GM12878 (cell line): ENCODE results near the gene BCAP31. TPM values are rescaled to one million over a fixed set of nuclear protein-coding genes. Genes with fewer than 3 reads are reported as not detected.

Experiments
- ATAC-seq: fragments of 200-7000 bp; cut with Tn5 transposase; 3 replicates; pipeline ENCODE4 v1.9.1; 2020; ENCODE audit warnings: mild to moderate bottlenecking, moderate library complexity
- BruUV-seq: library from RNA; stranded (reverse); fragments of 400-500 nt; replicated peaks from 2 replicates; lab custom pipeline; 2021; lab: Mats Ljungman, UMichigan
- CTCF ChIA-PET: fragments of 300-600 bp; sonication (Branson Sonifier 250); formaldehyde crosslinking; extraction: SDS; loops from one replicate; lab custom pipeline; 2021; ENCODE audit warnings: inconsistent platforms; lab: Yijun Ruan, JAX
- POLR2A ChIA-PET: fragments of 350-600 bp; formaldehyde crosslinking; extraction: SDS; loops from one replicate; lab custom pipeline; 2021; ENCODE audit warnings: inconsistent platforms; lab: Charles Lee
- RAD21 ChIA-PET: fragments of 300-600 bp; sonication (Branson Sonifier 250); formaldehyde crosslinking; loops from one replicate; lab custom pipeline; 2023; ENCODE audit warnings: antibody characterized with exemption; ENCODE audit not compliant: unreplicated experiment; lab: Charles Lee
- SMC1A ChIA-PET: fragments of 300-600 bp; sonication (Branson Sonifier 250); formaldehyde crosslinking; loops from one replicate; lab custom pipeline; 2023; ENCODE audit not compliant: unreplicated experiment, uncharacterized antibody; lab: Charles Lee
- DNase-seq: peaks from one replicate; pipeline ENCODE4 v3.0.0-alpha.2; 2011; ENCODE audit warnings: low read depth, low spot score
- FAIRE-seq: peaks from 3 replicates; lab custom pipeline; 2011; peaks lifted over from hg19 to GRCh38; lab: Jason Lieb, UNC
- H2AFZ ChIP-seq: 2 replicates; pipeline ENCODE4 v1.6.0; 2011; ENCODE audit warnings: low read depth, low read length, control low read depth; ENCODE audit not compliant: control insufficient read depth
- H3K27ac ChIP-seq: 2 replicates; pipeline ENCODE4 v1.5.1; 2011; ENCODE audit warnings: control low read depth; ENCODE audit not compliant: control insufficient read depth, insufficient read depth
- H3K27me3 ChIP-seq, 2 experiments: replicated peaks in 1 of 2; 2 replicates each; pipeline versions ENCODE4 v1.6.0 to v1.6.1; 2011; ENCODE audit warnings: low read length in 1 of 2; ENCODE audit not compliant: control insufficient read depth in 2 of 2, insufficient read depth in 2 of 2
- H3K36me3 ChIP-seq, 2 experiments: 2 replicates each; pipeline ENCODE4 v1.5.1; 2011; ENCODE audit warnings: low read length in 1 of 2; ENCODE audit not compliant: control insufficient read depth in 2 of 2, insufficient read depth in 2 of 2
- H3K4me1 ChIP-seq: 2 replicates; pipeline ENCODE4 v1.6.1; 2011; ENCODE audit warnings: mild to moderate bottlenecking, low read length, moderate library complexity, mixed read lengths; ENCODE audit not compliant: control insufficient read depth, insufficient read depth
- H3K4me2 ChIP-seq: 2 replicates; pipeline ENCODE4 v1.6.0; 2011; ENCODE audit warnings: control low read depth; ENCODE audit not compliant: control insufficient read depth, insufficient read depth
- H3K4me3 ChIP-seq: fragments of 200-600 bp; sonication (generic); 2 replicates; pipeline ENCODE4 v1.5.1; 2016
- H3K79me2 ChIP-seq: 2 replicates; pipeline ENCODE4 v1.6.0; 2011; ENCODE audit warnings: low read length; ENCODE audit not compliant: control insufficient read depth, insufficient read depth
- H3K9ac ChIP-seq: 2 replicates; pipeline ENCODE4 v1.8.0; 2011; ENCODE audit warnings: low read length, control low read depth, mixed read lengths; ENCODE audit not compliant: control insufficient read depth, insufficient read depth
- H3K9me3 ChIP-seq: replicated peaks from 3 replicates; pipeline ENCODE4 v1.5.1; 2011; ENCODE audit warnings: mild to moderate bottlenecking, low read length; ENCODE audit not compliant: control insufficient read depth, insufficient read depth
- H4K20me1 ChIP-seq: 2 replicates; pipeline ENCODE4 v1.6.0; 2011; ENCODE audit not compliant: control insufficient read depth, insufficient read depth
- CEBPB ChIP-seq, 2 experiments: fragments of 150-350 bp in 1 of 2; IDR thresholded peaks; 2 replicates each; pipeline ENCODE4 v1.6.1; 2012 to 2014; ENCODE audit warnings: low read depth in 2 of 2, low read length in 2 of 2, borderline replicate concordance in 1 of 2, inconsistent platforms in 1 of 2
- JUNB ChIP-seq: IDR thresholded peaks from 2 replicates; pipeline ENCODE4 v1.6.1; 2016; ENCODE audit warnings: antibody characterized with exemption, mild to moderate bottlenecking
- USF2 ChIP-seq: IDR thresholded peaks from 2 replicates; pipeline ENCODE4 v1.6.1; 2011; ENCODE audit warnings: low read depth, low read length, improper control_type of control experiment, borderline replicate concordance
- WRNIP1 ChIP-seq: IDR thresholded peaks from 2 replicates; pipeline ENCODE4 v1.6.1; 2011; ENCODE audit warnings: low read depth, low read length, improper control_type of control experiment, borderline replicate concordance
- ZBTB11 ChIP-seq: fragments of 450-650 bp; formaldehyde crosslinking; IDR thresholded peaks from 2 replicates; pipeline ENCODE4 v1.5.0; 2022; ENCODE audit warnings: mild to moderate bottlenecking, missing genetic modification characterization
- WGBS: methylation state at CpG from one replicate; pipeline ENCODE4 v1.1.6; 2016; ENCODE audit warnings: low lambda C conversion rate; ENCODE audit not compliant: insufficient replicate concordance, insufficient coverage; ENCODE audit errors: missing lambda C conversion rate; 5-methylcytosine and 5-hydroxymethylcytosine counted together
- in situ Hi-C: fragments of 300-500 bp; cut with MboI; formaldehyde crosslinking; loops from 9 replicates; pipeline ENCODE4 v1.14.3; 2018; ENCODE audit warnings: mixed read lengths
- intact Hi-C: fragments of 100-400 bp; cut with micrococcal nuclease; formaldehyde crosslinking; loops from one replicate; pipeline ENCODE4 v1.14.2; 2022; ENCODE audit not compliant: unreplicated experiment
- polyA plus RNA-seq, 11 experiments: library from polyadenylated mRNA; depleted of rRNA in 4 of 11; unstranded in 6 of 11; stranded (reverse) in 5 of 11; fragments of >200 nt; fragmentation: Nextera tagmentation in 4 of 11; fragmentation: Illumina TruSeq in 1 of 11; extraction: Ambion mirVana in 4 of 11; extraction: Trizol in 1 of 11; gene quantifications; 1 replicate in 1 of 11; 2 replicates in 10 of 11; pipeline versions ENCODE4 v1.2.1 to v1.2.3, GENCODE V29; 2011 to 2016; ENCODE audit warnings: inconsistent platforms in 2 of 11, missing spikeins in 2 of 11, low read depth in 1 of 11
- small RNA-seq: library from RNA; depleted of rRNA; stranded (forward); fragments of <200 nt; gene quantifications from one replicate; pipeline ENCODE3, GENCODE V24; 2014
- total RNA-seq, 4 experiments: library from RNA; depleted of rRNA in 3 of 4; stranded (reverse); fragments of >200 nt in 3 of 4; fragmentation: Illumina TruSeq in 1 of 4; extraction: Trizol in 1 of 4; gene quantifications; 2 replicates each; pipeline versions ENCODE4 v1.2.1 to v1.2.3, GENCODE V29; 2013 to 2021
- TF ChIP-seq, protein P1 (sequence below): IDR thresholded peaks from 2 replicates; pipeline ENCODE4 v1.6.1; 2011; ENCODE audit warnings: borderline replicate concordance, low read depth, mild to moderate bottlenecking, moderate library complexity, low read length; ENCODE audit not compliant: insufficient read depth, poor library complexity, severe bottlenecking

Gene BCAP31
- total and polyA plus RNA-seq, 10 of the 15 experiments (the other 5 are each of a cell fraction or from before 2014, with no cell fraction given) = 63.1 to 246 (median 95.6) TPM

- no peak for FAIRE-seq
- no peak for TF ChIP-seq ZBTB11 (CRISPR knock-in tag)
- no peak for TF ChIP-seq USF2
- TF ChIP-seq WRNIP1 = no peak
- TF ChIP-seq JUNB = no peak
- TF ChIP-seq, protein P1, sequence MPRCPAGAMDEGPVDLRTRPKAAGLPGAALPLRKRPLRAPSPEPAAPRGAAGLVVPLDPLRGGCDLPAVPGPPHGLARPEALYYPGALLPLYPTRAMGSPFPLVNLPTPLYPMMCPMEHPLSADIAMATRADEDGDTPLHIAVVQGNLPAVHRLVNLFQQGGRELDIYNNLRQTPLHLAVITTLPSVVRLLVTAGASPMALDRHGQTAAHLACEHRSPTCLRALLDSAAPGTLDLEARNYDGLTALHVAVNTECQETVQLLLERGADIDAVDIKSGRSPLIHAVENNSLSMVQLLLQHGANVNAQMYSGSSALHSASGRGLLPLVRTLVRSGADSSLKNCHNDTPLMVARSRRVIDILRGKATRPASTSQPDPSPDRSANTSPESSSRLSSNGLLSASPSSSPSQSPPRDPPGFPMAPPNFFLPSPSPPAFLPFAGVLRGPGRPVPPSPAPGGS = no peak
- no peak for TF ChIP-seq CEBPB (IDR thresholded peaks at IDR 0.05; ENCODE audit: borderline replicate concordance in 1 of 2, low read depth in 2 of 2, low read length in 2 of 2)
- TF ChIP-seq, all 136 proteins: peak for 0
- WGBS = 72% methylated on average over 13 of the region's 13 CpGs
- SMC1A ChIA-PET = interaction anchor here (1.5 kb wide), 1 partner anchor 70 kb away, joined by 3 read pairs; no protein-coding TSS in a partner anchor
- Histone ChIP-seq H3K79me2 (no peaks in the 10 kb centered on the region), H3K36me3 (no peaks in the 10 kb centered on the region), H3K4me1 (no peaks in the 10 kb centered on the region), H3K4me2 (no peak overlapping the region), H2AFZ (no peak overlapping the region), H4K20me1 (no peaks in the 10 kb centered on the region), H3K4me3 (no peak overlapping the region), H3K9me3 (no peaks in the 10 kb centered on the region; the same call in 2 of the 3 replicates), H3K27ac (no peak overlapping the region), H3K9ac (no peak overlapping the region), H3K27me3 (no peaks in the 10 kb centered on the region; a peak in 1 of 4 replicates)
- intact Hi-C loops = no loop called here
- ATAC-seq (no peak), DNase-seq (no peak)
- RAD21 ChIA-PET = interaction anchor here (1.7 kb wide), 1 partner anchor 112 kb away, joined by 5 read pairs; no protein-coding TSS in a partner anchor
- CTCF ChIA-PET = interaction anchor here (0.6 to 1.7 kb wide), 3 partner anchors 21 to 111 kb away, joined by 3 to 6 read pairs (median 4); no protein-coding TSS in a partner anchor
- POLR2A ChIA-PET = no interaction called here
- in situ Hi-C loops = loop anchor here (10.0 kb wide), 1 partner anchor 116 kb away; no protein-coding TSS in a partner anchor
- no TSS peak for BruUV-seq
Measured at GRCh38 chrX:153650959-153651358, 73.2 kb downstream of the BCAP31 start.

Small RNA genes lying within 50 kb of the gene (small RNA-seq; reads per million reads assigned to genes)
- gene RN7SL687P = not detected

Other genes with a start within 250 kb of the BCAP31 start
Only the 7 nearest of the 19 such genes appear.
- gene PNCK, start 50.6 kb downstream of the BCAP31 start, total RNA-seq (2014; rRNA removed) = not detected in 2 replicates
- gene PNCK, start 50.6 kb downstream of the BCAP31 start, total RNA-seq (2014; rRNA removed; fragmentation: Illumina TruSeq; extraction: Trizol) = not detected in 2 replicates
- 0.21 TPM in 1 of 2 replicates, not detected in the other for gene PNCK, start 50.6 kb downstream of the BCAP31 start, total RNA-seq (2021)
- 0.40 and 0.67 TPM in 2 replicates for gene PNCK, start 50.6 kb downstream of the BCAP31 start, polyA plus RNA-seq (2011; rRNA removed)
- 0.54 TPM in 1 of 2 replicates, not detected in the other for gene PNCK, start 50.6 kb downstream of the BCAP31 start, polyA plus RNA-seq (2014; fragmentation: Illumina TruSeq; extraction: Trizol)
- not detected for gene PNCK, start 50.6 kb downstream of the BCAP31 start, polyA plus RNA-seq (2014; fragmentation: Nextera tagmentation; extraction: Ambion mirVana)
- gene PNCK, start 50.6 kb downstream of the BCAP31 start, polyA plus RNA-seq (2014; rRNA removed) = not detected in 2 replicates
- not detected for gene PNCK, start 50.6 kb downstream of the BCAP31 start, polyA plus RNA-seq (2016; fragmentation: Nextera tagmentation; extraction: Ambion mirVana)
- gene SLC6A8, start 36.5 kb downstream of the BCAP31 start, total RNA-seq (2014; rRNA removed) = not detected in 2 replicates
- gene SLC6A8, start 36.5 kb downstream of the BCAP31 start, total RNA-seq (2014; rRNA removed; fragmentation: Illumina TruSeq; extraction: Trizol) = not detected in 2 replicates
- gene SLC6A8, start 36.5 kb downstream of the BCAP31 start, total RNA-seq (2021) = 0.29 and 0.72 TPM in 2 replicates
- 0.23 and 0.30 TPM in 2 replicates for gene SLC6A8, start 36.5 kb downstream of the BCAP31 start, polyA plus RNA-seq (2011; rRNA removed)
- 0.01 TPM in 1 of 2 replicates, not detected in the other for gene SLC6A8, start 36.5 kb downstream of the BCAP31 start, polyA plus RNA-seq (2014; fragmentation: Illumina TruSeq; extraction: Trizol)
- gene SLC6A8, start 36.5 kb downstream of the BCAP31 start, polyA plus RNA-seq (2014; fragmentation: Nextera tagmentation; extraction: Ambion mirVana) = not detected
- 0.06 TPM in 1 of 2 replicates, not detected in the other for gene SLC6A8, start 36.5 kb downstream of the BCAP31 start, polyA plus RNA-seq (2014; rRNA removed)
- under 1 TPM in 1 of 2 experiments, not detected in 1; 0.10 TPM for gene SLC6A8, start 36.5 kb downstream of the BCAP31 start, polyA plus RNA-seq (2016; fragmentation: Nextera tagmentation; extraction: Ambion mirVana)
- gene ABCD1, start 469 bp upstream of the BCAP31 start, total RNA-seq (2014; rRNA removed) = 3.8 and 5.1 TPM in 2 replicates
- gene ABCD1, start 469 bp upstream of the BCAP31 start, total RNA-seq (2014; rRNA removed; fragmentation: Illumina TruSeq; extraction: Trizol) = 1.4 and 1.8 TPM in 2 replicates
- 6.5 and 6.8 TPM in 2 replicates for gene ABCD1, start 469 bp upstream of the BCAP31 start, total RNA-seq (2021)
- gene ABCD1, start 469 bp upstream of the BCAP31 start, polyA plus RNA-seq (2011; rRNA removed) = 0.55 and 1.3 TPM in 2 replicates
- 0.19 and 0.96 TPM in 2 replicates for gene ABCD1, start 469 bp upstream of the BCAP31 start, polyA plus RNA-seq (2014; fragmentation: Illumina TruSeq; extraction: Trizol)
- gene ABCD1, start 469 bp upstream of the BCAP31 start, polyA plus RNA-seq (2014; fragmentation: Nextera tagmentation; extraction: Ambion mirVana) = under 1 TPM; 0.13 to 0.35 TPM
- 3.9 and 5.1 TPM in 2 replicates for gene ABCD1, start 469 bp upstream of the BCAP31 start, polyA plus RNA-seq (2014; rRNA removed)
- gene ABCD1, start 469 bp upstream of the BCAP31 start, polyA plus RNA-seq (2016; fragmentation: Nextera tagmentation; extraction: Ambion mirVana) = 1 to 10 TPM; 1.4 to 1.6 TPM
- not detected in 2 replicates for gene PLXNB3, start 39.9 kb upstream of the BCAP31 start, total RNA-seq (2014; rRNA removed)
- not detected in 2 replicates for gene PLXNB3, start 39.9 kb upstream of the BCAP31 start, total RNA-seq (2014; rRNA removed; fragmentation: Illumina TruSeq; extraction: Trizol)
- 0.21 and 0.53 TPM in 2 replicates for gene PLXNB3, start 39.9 kb upstream of the BCAP31 start, total RNA-seq (2021)
- 0.14 and 0.20 TPM in 2 replicates for gene PLXNB3, start 39.9 kb upstream of the BCAP31 start, polyA plus RNA-seq (2011; rRNA removed)
- gene PLXNB3, start 39.9 kb upstream of the BCAP31 start, polyA plus RNA-seq (2014; fragmentation: Illumina TruSeq; extraction: Trizol) = 0.18 TPM in 1 of 2 replicates, not detected in the other
- not detected for gene PLXNB3, start 39.9 kb upstream of the BCAP31 start, polyA plus RNA-seq (2014; fragmentation: Nextera tagmentation; extraction: Ambion mirVana)
- 0.62 and 0.68 TPM in 2 replicates for gene PLXNB3, start 39.9 kb upstream of the BCAP31 start, polyA plus RNA-seq (2014; rRNA removed)
- under 1 TPM; 0.06 to 0.43 TPM for gene PLXNB3, start 39.9 kb upstream of the BCAP31 start, polyA plus RNA-seq (2016; fragmentation: Nextera tagmentation; extraction: Ambion mirVana)
- gene SRPK3, start 56.7 kb upstream of the BCAP31 start, total RNA-seq (2014; rRNA removed) = not detected in 2 replicates
- not detected in 2 replicates for gene SRPK3, start 56.7 kb upstream of the BCAP31 start, total RNA-seq (2014; rRNA removed; fragmentation: Illumina TruSeq; extraction: Trizol)
- gene SRPK3, start 56.7 kb upstream of the BCAP31 start, total RNA-seq (2021) = not detected in 2 replicates
- not detected in 2 replicates for gene SRPK3, start 56.7 kb upstream of the BCAP31 start, polyA plus RNA-seq (2011; rRNA removed)
- gene SRPK3, start 56.7 kb upstream of the BCAP31 start, polyA plus RNA-seq (2014; fragmentation: Illumina TruSeq; extraction: Trizol) = not detected in 2 replicates
- under 1 TPM in 1 of 2 experiments, not detected in 1; 0.05 TPM for gene SRPK3, start 56.7 kb upstream of the BCAP31 start, polyA plus RNA-seq (2014; fragmentation: Nextera tagmentation; extraction: Ambion mirVana)
- gene SRPK3, start 56.7 kb upstream of the BCAP31 start, polyA plus RNA-seq (2014; rRNA removed) = not detected in 2 replicates
- under 1 TPM in 1 of 2 experiments, not detected in 1; 0.19 TPM for gene SRPK3, start 56.7 kb upstream of the BCAP31 start, polyA plus RNA-seq (2016; fragmentation: Nextera tagmentation; extraction: Ambion mirVana)
- 69.3 and 78.5 TPM in 2 replicates for gene IDH3G, start 70.0 kb upstream of the BCAP31 start, total RNA-seq (2014; rRNA removed)
- 38.6 and 41.5 TPM in 2 replicates for gene IDH3G, start 70.0 kb upstream of the BCAP31 start, total RNA-seq (2014; rRNA removed; fragmentation: Illumina TruSeq; extraction: Trizol)
- gene IDH3G, start 70.0 kb upstream of the BCAP31 start, total RNA-seq (2021) = 61.3 and 69.0 TPM in 2 replicates
- gene IDH3G, start 70.0 kb upstream of the BCAP31 start, polyA plus RNA-seq (2011; rRNA removed) = 22.6 and 49.1 TPM in 2 replicates
- gene IDH3G, start 70.0 kb upstream of the BCAP31 start, polyA plus RNA-seq (2014; fragmentation: Illumina TruSeq; extraction: Trizol) = 32.7 and 64.2 TPM in 2 replicates
- gene IDH3G, start 70.0 kb upstream of the BCAP31 start, polyA plus RNA-seq (2014; fragmentation: Nextera tagmentation; extraction: Ambion mirVana) = 10 to 100 TPM; 26.3 to 34.4 TPM
- 77.9 and 81.4 TPM in 2 replicates for gene IDH3G, start 70.0 kb upstream of the BCAP31 start, polyA plus RNA-seq (2014; rRNA removed)
- gene IDH3G, start 70.0 kb upstream of the BCAP31 start, polyA plus RNA-seq (2016; fragmentation: Nextera tagmentation; extraction: Ambion mirVana) = 100 to 1,000 TPM in 1 of 2 experiments, 10 to 100 TPM in 1; 96.5 to 102 TPM
- 252 and 305 TPM in 2 replicates for gene SSR4, start 70.3 kb upstream of the BCAP31 start, total RNA-seq (2014; rRNA removed)
- gene SSR4, start 70.3 kb upstream of the BCAP31 start, total RNA-seq (2014; rRNA removed; fragmentation: Illumina TruSeq; extraction: Trizol) = 160 and 189 TPM in 2 replicates
- 244 and 247 TPM in 2 replicates for gene SSR4, start 70.3 kb upstream of the BCAP31 start, total RNA-seq (2021)
- 94.1 and 176 TPM in 2 replicates for gene SSR4, start 70.3 kb upstream of the BCAP31 start, polyA plus RNA-seq (2011; rRNA removed)
- 61.3 and 151 TPM in 2 replicates for gene SSR4, start 70.3 kb upstream of the BCAP31 start, polyA plus RNA-seq (2014; fragmentation: Illumina TruSeq; extraction: Trizol)
- gene SSR4, start 70.3 kb upstream of the BCAP31 start, polyA plus RNA-seq (2014; fragmentation: Nextera tagmentation; extraction: Ambion mirVana) = 100 to 1,000 TPM; 351 to 521 TPM
- 312 and 326 TPM in 2 replicates for gene SSR4, start 70.3 kb upstream of the BCAP31 start, polyA plus RNA-seq (2014; rRNA removed)
- 100 to 1,000 TPM; 315 to 317 TPM for gene SSR4, start 70.3 kb upstream of the BCAP31 start, polyA plus RNA-seq (2016; fragmentation: Nextera tagmentation; extraction: Ambion mirVana)